Stimulated activated naive CD4-positive, alpha-beta T cell (primary cell): ENCODE results near the gene TCIRG1.
"Not testable (repeated sequence)": the region's sequence is repeated elsewhere in the genome, so short reads cannot be mapped to it uniquely, and the experiment has no call there.

ENCODE experiments used
- DNase-seq, 6 experiments: peaks; one replicate each; lab custom pipeline; 2025; lab: John Stamatoyannopoulos, UW

The TCIRG1 gene

DNA sequence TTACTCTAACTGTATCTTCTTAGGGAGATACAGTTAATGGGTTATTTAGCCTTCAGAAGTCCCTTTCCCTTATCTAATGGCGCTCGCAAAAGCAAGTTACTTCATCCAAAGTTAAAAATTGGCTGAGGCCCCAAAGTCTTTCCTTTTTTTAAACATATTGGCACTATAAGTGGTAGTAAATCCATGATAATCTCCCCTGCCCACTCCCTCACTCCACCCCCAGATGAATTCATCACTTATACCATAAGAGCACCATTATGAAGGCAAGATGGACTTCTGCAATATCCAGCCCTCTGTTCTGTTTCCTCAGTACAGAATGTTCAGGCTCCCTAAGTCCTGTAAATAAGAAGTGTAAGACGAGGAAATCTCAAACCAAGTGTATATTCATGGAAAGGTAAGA lies 44.7 kb downstream of the TCIRG1 start:
- DNase-seq: no peak

DNA sequence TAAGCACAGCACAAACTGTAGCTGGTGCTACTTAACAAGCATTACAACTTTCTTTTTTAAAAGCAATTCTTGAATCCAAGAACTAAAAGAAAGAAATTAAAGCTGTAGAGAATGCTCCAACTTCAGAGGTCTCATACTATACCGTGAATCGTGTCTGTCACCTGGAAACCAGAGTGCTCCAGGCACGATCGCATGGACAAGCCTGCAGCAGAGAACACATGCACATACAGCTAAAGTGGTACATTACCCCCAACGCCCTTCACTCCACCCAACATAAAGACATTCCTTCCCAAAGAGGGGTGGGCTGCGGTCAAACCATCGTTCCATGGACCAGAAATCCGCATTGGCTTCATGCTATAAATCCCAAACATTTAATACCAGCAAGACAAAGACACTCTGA lies 50.9 kb downstream of the TCIRG1 start:
- DNase-seq: no peak

DNA sequence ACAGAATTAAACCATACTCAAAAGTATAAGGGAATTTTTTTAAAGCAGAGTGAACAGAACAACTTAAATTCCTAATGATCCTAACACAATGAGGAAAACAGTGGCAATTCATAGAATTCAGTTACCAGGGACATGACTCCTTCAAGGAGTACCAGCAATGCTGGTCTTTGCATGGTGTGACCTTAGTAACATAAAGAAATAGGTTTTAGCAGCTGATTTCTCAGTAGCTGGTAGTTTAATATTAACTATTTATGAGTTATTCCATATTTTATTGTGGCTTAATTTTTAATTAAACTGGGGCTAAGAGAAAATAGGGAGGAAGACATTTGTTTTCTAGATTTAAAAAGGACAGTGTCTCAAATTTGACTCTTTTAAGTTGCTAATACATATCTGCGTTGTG lies 51.5 kb downstream of the TCIRG1 start:
- no peak for DNase-seq

DNA sequence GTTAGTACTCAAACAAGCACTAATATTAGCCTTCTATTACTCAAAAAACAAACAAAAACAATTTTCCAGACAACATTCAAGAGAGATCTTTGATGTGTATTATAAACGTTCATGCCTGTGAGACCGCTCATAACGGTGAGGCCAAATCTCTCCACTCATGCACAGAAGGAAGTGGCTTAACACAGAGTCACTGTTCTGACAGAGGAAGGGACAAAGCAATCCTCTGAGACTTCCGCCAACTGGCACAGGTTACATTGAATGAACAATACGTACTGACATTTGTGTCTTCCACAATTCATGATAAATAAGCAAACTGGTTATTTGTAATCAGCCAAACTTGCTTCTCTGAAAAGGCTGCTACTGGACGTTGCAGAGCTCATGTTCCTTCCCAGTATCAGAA lies 51.9 kb downstream of the TCIRG1 start:
- no peak for DNase-seq

DNA sequence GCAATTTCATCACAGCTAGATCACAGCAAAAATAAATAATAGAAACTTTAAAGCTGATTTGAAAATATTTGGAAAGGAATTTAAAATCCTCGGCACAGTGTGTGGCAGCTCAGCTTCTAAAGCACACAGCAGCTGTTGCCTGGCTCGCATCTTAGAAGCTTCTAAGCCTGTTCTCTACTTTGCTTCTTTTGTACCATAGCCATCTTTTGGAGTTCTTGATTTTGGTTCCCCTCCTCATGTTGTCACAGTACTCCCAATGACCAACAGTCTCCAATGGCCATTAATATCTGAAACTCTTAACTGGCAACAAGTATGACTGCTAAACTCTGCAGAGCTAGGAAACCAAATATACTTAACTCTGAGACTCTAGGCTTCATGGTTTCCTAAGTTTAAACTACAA lies 53.6 kb downstream of the TCIRG1 start:
- DNase-seq: no peak

DNA sequence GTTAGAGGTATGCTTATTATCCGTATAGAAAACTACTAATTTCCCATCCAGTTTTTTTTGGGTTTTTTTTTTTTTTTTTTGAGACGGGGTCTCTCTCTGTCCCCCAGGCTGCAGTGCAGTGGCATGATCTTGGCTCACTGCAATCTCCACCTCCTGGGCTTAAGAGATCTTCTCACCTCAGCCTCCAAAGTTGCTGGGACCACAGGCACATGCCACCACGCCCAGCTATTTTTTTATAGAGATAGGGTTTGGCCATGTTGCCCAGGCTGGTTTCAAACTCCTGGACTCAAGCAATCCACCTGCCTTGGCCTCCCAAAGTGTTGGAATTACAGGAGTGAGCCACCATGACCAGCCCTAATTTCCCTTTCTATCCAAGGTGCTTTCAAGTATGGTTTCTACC lies 54.1 kb downstream of the TCIRG1 start:
- not testable (repeated sequence) for DNase-seq

DNA sequence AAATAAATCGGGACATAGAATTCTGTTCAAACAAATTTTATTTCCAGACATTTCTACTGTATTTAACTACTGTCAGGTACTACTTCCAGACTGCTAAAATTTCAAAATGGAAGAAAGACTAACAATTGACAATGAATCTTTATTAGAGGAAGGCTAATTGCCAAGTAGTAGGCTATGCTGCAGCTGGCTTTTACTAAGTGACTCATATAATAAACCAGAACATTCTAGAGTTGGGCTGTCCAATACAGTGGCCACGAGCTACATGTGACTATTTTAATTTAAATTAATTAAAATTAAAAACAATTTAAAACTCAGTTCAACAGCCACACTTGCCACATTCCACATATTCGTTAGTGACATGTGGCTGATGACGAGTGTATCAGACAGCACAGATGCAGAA lies 54.7 kb downstream of the TCIRG1 start:
- no peak for DNase-seq

DNA sequence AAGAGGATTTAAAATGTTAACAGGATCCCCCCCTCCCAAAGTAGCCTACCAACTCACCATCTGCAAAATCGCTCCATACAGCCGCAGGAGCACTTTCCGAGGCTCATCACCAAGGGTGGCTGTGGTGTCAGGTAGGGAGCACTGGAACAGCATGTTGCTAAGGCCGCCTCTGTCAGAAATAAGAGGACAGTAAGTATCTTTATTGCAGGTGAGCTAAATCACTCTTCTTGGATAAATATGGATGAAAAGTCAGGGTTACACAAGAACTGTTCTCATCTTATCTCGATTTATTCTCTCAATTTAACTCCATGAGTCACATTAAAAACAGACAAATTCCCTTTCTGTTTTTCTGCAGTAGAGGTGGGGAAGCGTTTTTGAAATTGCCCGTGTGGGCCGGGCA lies 58.1 kb downstream of the TCIRG1 start:
- DNase-seq: no peak

DNA sequence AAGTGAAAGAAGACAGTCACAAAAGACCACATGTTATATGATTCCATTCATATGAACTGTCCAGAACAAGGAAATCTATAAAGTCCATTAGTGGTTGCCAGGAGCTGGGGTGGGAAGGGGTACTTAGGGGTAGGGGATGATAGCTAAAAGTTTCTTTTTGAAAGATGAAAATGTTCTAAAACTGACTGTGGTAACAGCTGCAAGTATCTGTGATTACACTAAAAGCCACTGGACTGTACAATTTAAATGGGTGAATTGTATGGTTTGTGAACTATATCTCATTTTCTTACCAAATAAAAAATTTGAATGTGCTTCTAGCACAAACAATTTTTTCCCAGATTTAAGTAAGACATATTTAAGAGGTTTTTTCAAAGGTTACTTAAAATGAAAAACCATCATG lies 60.2 kb downstream of the TCIRG1 start:
- DNase-seq: no peak

DNA sequence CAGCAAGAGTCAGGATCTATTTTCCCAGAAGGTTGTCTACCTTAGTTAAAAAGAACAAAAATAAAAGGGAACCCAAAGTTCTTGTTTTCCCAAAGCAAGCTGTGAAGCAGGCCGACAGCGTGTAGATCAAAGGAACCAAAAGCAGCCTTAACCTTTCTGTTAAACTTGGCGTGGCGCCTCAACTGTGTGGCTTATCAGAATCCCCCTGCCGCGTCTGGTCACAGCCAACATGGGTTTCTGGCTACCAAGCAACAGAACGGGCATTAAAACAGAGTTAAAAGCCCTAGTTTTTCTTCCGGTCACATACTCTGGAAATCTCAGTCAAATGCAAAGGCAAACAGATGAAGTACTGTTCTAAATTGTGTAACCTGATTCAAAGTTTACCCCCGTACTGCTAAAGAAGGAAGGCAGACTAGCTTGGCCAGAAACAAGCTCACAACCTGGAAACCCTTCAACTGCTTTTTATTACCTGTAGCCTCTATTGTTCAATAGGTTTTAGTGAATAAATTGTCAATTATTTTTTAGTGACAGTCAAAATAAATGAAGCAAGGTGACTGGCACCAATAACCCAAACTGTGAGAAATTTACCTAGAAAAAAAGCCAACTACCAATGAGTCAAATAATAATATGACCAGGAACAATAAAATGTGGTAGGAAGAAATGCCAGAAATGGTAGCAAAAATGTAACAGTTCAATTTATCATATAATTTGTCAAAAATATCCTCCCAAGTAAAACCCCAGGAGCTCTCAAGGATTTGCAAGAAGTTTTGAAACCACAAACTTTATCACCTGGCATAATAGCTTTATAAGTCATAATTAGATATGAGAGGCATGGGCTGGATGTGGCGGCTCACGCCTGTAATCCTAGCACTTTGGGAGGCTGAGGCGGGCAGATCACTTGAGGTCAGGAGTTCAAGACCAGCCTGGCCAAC lies 60.9 kb downstream of the TCIRG1 start:
- peak in 4 of 6 experiments; percentile 27 to 48 (median 34) for DNase-seq
